Pancreas (tissue), 10 donors: ENCODE results near the gene PRKCH. TPM values are rescaled to one million over a fixed set of nuclear protein-coding genes. Genes with fewer than 3 reads are reported as not detected.

ENCODE experiments used
- ATAC-seq, 4 donors: fragments of 200-7000 bp; cut with Tn5 transposase; one replicate each; pipeline versions ENCODE4 v1.8.0 to v1.9.1; 2020; ENCODE audit warnings: mild to moderate bottlenecking in 4 of 4, moderate library complexity in 4 of 4
- DNase-seq, 6 donors: peaks; one replicate each; pipeline ENCODE4 v3.0.0-alpha.2; 2020
- FAIRE-seq: peaks from 2 replicates; lab custom pipeline; 2012; peaks lifted over from hg19 to GRCh38; lab: Jason Lieb, UNC
- H3K27ac ChIP-seq, 4 donors: fragments of 200-600 bp; sonication (generic); 1 replicate in 3 of 4; 2 replicates in 1 of 4; pipeline versions ENCODE4 v1.5.0 to v1.8.0; 2020
- H3K27me3 ChIP-seq, 4 donors: fragments of 200-600 bp; one replicate each; pipeline ENCODE4 v1.8.0; 2021
- H3K36me3 ChIP-seq, 3 donors: fragments of 200-600 bp; sonication (generic) in 1 of 3; one replicate each; pipeline versions ENCODE4 v1.5.0 to v1.8.0; 2020 to 2021
- H3K4me1 ChIP-seq, 3 donors: fragments of 200-600 bp; one replicate each; pipeline ENCODE4 v1.8.0; 2021
- H3K4me3 ChIP-seq, 4 donors: fragments of 200-600 bp; sonication (generic) in 2 of 4; one replicate each; pipeline versions ENCODE4 v1.5.0 to v1.8.0; 2020 to 2021
- H3K9me3 ChIP-seq, 4 donors: fragments of 200-600 bp; one replicate each; pipeline ENCODE4 v1.8.0; 2021
- CTCF ChIP-seq, 4 donors: fragments of 200-600 bp; sonication (generic) in 3 of 4; IDR thresholded peaks; one replicate each; pipeline versions ENCODE4 v1.5.0 to v1.8.0; 2021; ENCODE audit warnings: antibody characterized with exemption in 4 of 4
- WGBS, 2 donors: extraction: QIAGEN DNeasy Blood & Tissue Kit; methylation state at CpG; one replicate each; pipeline ENCODE4 v1.1.7; 2013; 5-methylcytosine and 5-hydroxymethylcytosine counted together
- intact Hi-C, 3 donors: fragments of 100-400 bp; cut with DNase I; formaldehyde crosslinking; loops; one replicate each; pipeline versions ENCODE4 v1.11.1 to v1.14.2; 2022
- polyA plus RNA-seq, 2 donors: library from polyadenylated mRNA; stranded (reverse); fragments of 200-250 nt; gene quantifications; one replicate each; pipeline ENCODE4 v1.2.3, GENCODE V29; 2013
- total RNA-seq, 6 donors: library from RNA; stranded (reverse); fragmentation: NEBNext Ultra II Directional in 4 of 6; extraction: Animal tissue kit (Norgen Biotek cat#: 25700) in 4 of 6; gene quantifications; one replicate each; pipeline versions ENCODE4 v1.2.1 to v1.2.4, GENCODE V29; 2021 to 2023
- donor health status: healthy with polysubstance abuse.
- donor health status: DM: no; HTN: no; CAD: no; lungs with moderate emphysema.
- donor health status: DM: no; HTN: no; CAD: no.
- donor health status: control.
- donor health status: control.
- donor health status: Bipolar disorder and iron deficiency.
- donor health status: DM: yes; HTN: yes; CAD: no.
- donor health status: DM: no; HTN: no; CAD: no.
- donor health status: DM: no; HTN: no; CAD: no.
- donor health status: DM: yes; HTN: yes; CAD: no.

Gene PRKCH
- total and polyA plus RNA-seq, 8 donors, result 3.6 to 16.9 (median 8.9) TPM

- no peak for TF ChIP-seq CTCF (IDR thresholded peaks at IDR 0.05)
- Histone ChIP-seq H3K27me3 (no peaks in the 10 kb centered on the region), H3K4me1 (peaks cover 22 to 60% (median 39%) of the 10 kb centered on the region in 3 donors), H3K27ac (peak overlapping the region; percentile 72 to 89 (median 80)), H3K36me3 (no peaks in the 10 kb centered on the region), H3K4me3 (no peak overlapping the region), H3K9me3 (no peaks in the 10 kb centered on the region)
- intact Hi-C loops, result no loop called here
- no peak for FAIRE-seq
- no peak for DNase-seq
- no peak for ATAC-seq
- WGBS, 2 donors, result 76 to 77% methylated on average over 3 of the region's 3 CpGs
Observed at GRCh38 chr14:61561104-61561503, 239.7 kb downstream of the PRKCH start.

- no peaks in the 10 kb centered on the region for H3K27me3 ChIP-seq
- peak overlapping the region; percentile 72 to 89 (median 80) for H3K27ac ChIP-seq
- peaks cover 22 to 60% (median 39%) of the 10 kb centered on the region in 3 donors for H3K4me1 ChIP-seq
- H3K36me3 ChIP-seq, result no peaks in the 10 kb centered on the region
- TF ChIP-seq CTCF (IDR thresholded peaks at IDR 0.05), result no peak
- no peaks in the 10 kb centered on the region for H3K9me3 ChIP-seq
- peak; percentile 70 to 81 (median 74) for ATAC-seq
- no peak for FAIRE-seq
- 58 to 62% methylated on average over 8 of the region's 8 CpGs for WGBS, 2 donors
- H3K4me3 ChIP-seq, result no peak overlapping the region
- intact Hi-C loops, result no loop called here
- peak in 4 of 6 donors; percentile 66 to 84 (median 80) for DNase-seq
Observed at GRCh38 chr14:61561657-61562276, 240.4 kb downstream of the PRKCH start.

- peak in 3 of 6 donors; percentile 64 to 74 (median 69) for DNase-seq
- H3K4me1 ChIP-seq, result peaks cover 22 to 61% (median 39%) of the 10 kb centered on the region in 3 donors
Observed at GRCh38 chr14:61562321-61563161, 241.2 kb downstream of the PRKCH start.

GRCh38 chr14:61563162-61563511 is 241.8 kb downstream of the PRKCH start:
- FAIRE-seq, result no peak
- intact Hi-C loops, result no loop called here
- 23 to 31% methylated on average over 7 of the region's 7 CpGs for WGBS, 2 donors
- Histone ChIP-seq H3K27me3 (no peaks in the 10 kb centered on the region), H3K27ac (peak overlapping the region in 2 of 4 donors; percentile 86 to 89), H3K9me3 (no peaks in the 10 kb centered on the region), H3K36me3 (no peaks in the 10 kb centered on the region), H3K4me3 (no peak overlapping the region), H3K4me1 (peaks cover 26 to 67% (median 44%) of the 10 kb centered on the region in 3 donors)
- TF ChIP-seq CTCF (IDR thresholded peaks at IDR 0.05), result no peak
- DNase-seq, result peak in 4 of 6 donors; percentile 52 to 69 (median 62)
- ATAC-seq, result peak; percentile 5 to 51 (median 30)

More at GRCh38 chr14:61562321-61563161, 241.2 kb downstream of the PRKCH start:
- 78 to 82% methylated on average over 7 of the region's 7 CpGs for WGBS, 2 donors
- H3K27me3 ChIP-seq, result no peaks in the 10 kb centered on the region
- intact Hi-C loops, result no loop called here
- peak overlapping the region; percentile 72 to 89 (median 80) for H3K27ac ChIP-seq
- ATAC-seq (peak; percentile 71 to 86 (median 76)), FAIRE-seq (no peak)
- H3K4me3 ChIP-seq, result no peak overlapping the region
- no peak for TF ChIP-seq CTCF (IDR thresholded peaks at IDR 0.05)
- no peaks in the 10 kb centered on the region for H3K36me3 ChIP-seq
- H3K9me3 ChIP-seq, result no peaks in the 10 kb centered on the region
